Neuronal stem cell (in vitro differentiated cells): ENCODE data around the gene MEIOC.
"Not testable (repeated sequence)": the region's sequence is repeated elsewhere in the genome, so short reads cannot be mapped to it uniquely, and the experiment has no call there.

Experiments
- DNase-seq: peaks from one replicate; pipeline ENCODE4 v3.0.0-alpha.2; 2013; ENCODE audit warnings: low spot score
- H2AFZ ChIP-seq: one replicate; pipeline ENCODE4 v1.6.1; 2013; ENCODE audit warnings: mild to moderate bottlenecking, low read length, inconsistent platforms
- H2AK5ac ChIP-seq: 2 replicates; pipeline ENCODE4 v1.6.1; 2013; ENCODE audit warnings: low read depth, mild to moderate bottlenecking, inconsistent platforms, low read length, moderate library complexity, mixed read lengths
- H2BK120ac ChIP-seq: 2 replicates; pipeline ENCODE4 v1.6.1; 2013; ENCODE audit warnings: low read depth, mild to moderate bottlenecking, inconsistent platforms, low read length, moderate library complexity, mixed read lengths
- H2BK12ac ChIP-seq: one replicate; pipeline ENCODE4 v1.6.1; 2013; ENCODE audit warnings: low read length, inconsistent platforms
- H2BK15ac ChIP-seq: 2 replicates; pipeline ENCODE4 v1.6.1; 2013; ENCODE audit warnings: mild to moderate bottlenecking, low read length, inconsistent platforms, mixed read lengths
- H2BK5ac ChIP-seq: one replicate; pipeline ENCODE4 v1.6.1; 2013; ENCODE audit warnings: inconsistent platforms, mild to moderate bottlenecking, low read length, moderate library complexity
- H3K14ac ChIP-seq: one replicate; pipeline ENCODE4 v1.6.1; 2013; ENCODE audit warnings: low read length, inconsistent platforms
- H3K18ac ChIP-seq: 2 replicates; pipeline ENCODE4 v1.6.1; 2013; ENCODE audit warnings: low read length, inconsistent platforms
- H3K23ac ChIP-seq: 2 replicates; pipeline ENCODE4 v1.6.1; 2013; ENCODE audit warnings: low read depth, mild to moderate bottlenecking, mixed read lengths, low read length, inconsistent platforms; ENCODE audit not compliant: poor library complexity
- H3K27ac ChIP-seq: replicated peaks from 3 replicates; pipeline ENCODE4 v1.5.1; 2013; ENCODE audit warnings: low read length, inconsistent platforms
- H3K27me3 ChIP-seq, 3 experiments: 2 replicates each; pipeline ENCODE4 v1.6.1; 2013; ENCODE audit warnings: low read length in 3 of 3, mild to moderate bottlenecking in 2 of 3, inconsistent platforms in 1 of 3, low read depth in 1 of 3, mixed read lengths in 1 of 3, moderate library complexity in 1 of 3; ENCODE audit not compliant: control insufficient read depth in 3 of 3, insufficient read depth in 3 of 3
- H3K36me3 ChIP-seq, 2 donors: replicated peaks in 1 of 2; 2 replicates each; pipeline ENCODE4 v1.6.1; 2013; ENCODE audit warnings: low read length in 2 of 2; ENCODE audit not compliant: control insufficient read depth in 2 of 2, insufficient read depth in 2 of 2
- H3K4ac ChIP-seq: 2 replicates; pipeline ENCODE4 v1.6.1; 2013; ENCODE audit warnings: inconsistent platforms, mild to moderate bottlenecking, low read length, moderate library complexity
- H3K4me1 ChIP-seq, 2 donors: 1 replicate in 1 of 2; 2 replicates in 1 of 2; pipeline ENCODE4 v1.6.1; 2013; ENCODE audit warnings: low read length in 2 of 2, low read depth in 1 of 2; ENCODE audit not compliant: control insufficient read depth in 2 of 2, insufficient read depth in 1 of 2
- H3K4me2 ChIP-seq: one replicate; pipeline ENCODE4 v1.6.1; 2013; ENCODE audit warnings: mild to moderate bottlenecking, low read length, inconsistent platforms; ENCODE audit not compliant: insufficient read depth, poor library complexity, severe bottlenecking
- H3K4me3 ChIP-seq, 2 donors: 2 replicates each; pipeline ENCODE4 v1.5.1; 2013; ENCODE audit warnings: low read length in 2 of 2, mild to moderate bottlenecking in 2 of 2, inconsistent platforms in 1 of 2, moderate library complexity in 1 of 2
- H3K79me1 ChIP-seq: one replicate; pipeline ENCODE4 v1.6.1; 2013; ENCODE audit warnings: low read depth, mild to moderate bottlenecking, inconsistent platforms, low read length, moderate library complexity
- H3K9ac ChIP-seq: one replicate; pipeline ENCODE4 v1.6.1; 2013; ENCODE audit warnings: mild to moderate bottlenecking, low read depth, low read length, inconsistent platforms; ENCODE audit not compliant: poor library complexity
- H3K9me3 ChIP-seq, 2 donors: replicated peaks in 1 of 2; 2 replicates each; pipeline versions ENCODE3 to v1.6.1; 2013; ENCODE audit warnings: low read length in 2 of 2, mild to moderate bottlenecking in 2 of 2, inconsistent platforms in 1 of 2, low read depth in 1 of 2, mixed read lengths in 1 of 2, moderate library complexity in 1 of 2; ENCODE audit not compliant: control insufficient read depth in 2 of 2, insufficient read depth in 1 of 2
- H4K8ac ChIP-seq: one replicate; pipeline ENCODE4 v1.6.1; 2013; ENCODE audit warnings: low read depth, mild to moderate bottlenecking, inconsistent platforms, low read length, moderate library complexity
- H4K91ac ChIP-seq: one replicate; pipeline ENCODE4 v1.6.1; 2013; ENCODE audit warnings: low read length, low read depth, mild to moderate bottlenecking, inconsistent platforms; ENCODE audit not compliant: poor library complexity
- WGBS, 2 donors: extraction: QIAGEN DNeasy Blood & Tissue Kit; methylation state at CpG; one replicate each; pipeline ENCODE4 v1.1.7; 2013; ENCODE audit warnings: missing lambda C conversion rate in 2 of 2, mixed read lengths in 1 of 2; ENCODE audit not compliant: insufficient read length in 2 of 2, insufficient replicate concordance in 1 of 2; ENCODE audit errors: extremely low coverage in 2 of 2; 5-methylcytosine and 5-hydroxymethylcytosine counted together

Gene MEIOC

GRCh38 chr17:44618652-44619051 is 37.6 kb upstream of the MEIOC start:
- not testable (repeated sequence) for H3K36me3 ChIP-seq, H3K79me1 ChIP-seq, H3K4me2 ChIP-seq, H3K4me1 ChIP-seq, H4K91ac ChIP-seq, H2BK15ac ChIP-seq, H2BK5ac ChIP-seq, H4K8ac ChIP-seq, H3K9me3 ChIP-seq, DNase-seq, H3K23ac ChIP-seq, H2AFZ ChIP-seq, H3K27me3 ChIP-seq, H2AK5ac ChIP-seq, H3K4ac ChIP-seq, H3K18ac ChIP-seq, H3K4me3 ChIP-seq, H3K27ac ChIP-seq, H2BK120ac ChIP-seq, H3K14ac ChIP-seq, H2BK12ac ChIP-seq, H3K9ac ChIP-seq
- WGBS, 2 donors, result no CpG with 5 or more reads among the region's 9 CpGs

GRCh38 chr17:44623070-44623725 is 33.1 kb upstream of the MEIOC start:
- Histone ChIP-seq H2BK120ac (no peak overlapping the region), H3K79me1 (no peaks in the 10 kb centered on the region), H3K4me2 (no peak overlapping the region), H2BK5ac (no peak overlapping the region), H3K9ac (no peak overlapping the region), H2AFZ (peak overlapping the region; percentile 11), H3K4ac (no peak overlapping the region), H3K27me3 (peaks cover 0 to 5% (median 0%) of the 10 kb centered on the region in 3 experiments), H3K4me3 (no peak overlapping the region), H3K14ac (no peak overlapping the region), H2AK5ac (no peak overlapping the region), H3K36me3 (no peaks in the 10 kb centered on the region), H3K18ac (no peak overlapping the region), H4K91ac (no peak overlapping the region), H3K9me3 (no peaks in the 10 kb centered on the region), H2BK15ac (no peak overlapping the region), H3K27ac (no peak overlapping the region), H2BK12ac (no peak overlapping the region), H3K23ac (no peak overlapping the region), H4K8ac (no peak overlapping the region), H3K4me1 (peaks cover 10 to 14% of the 10 kb centered on the region in 2 donors)
- WGBS, 2 donors, result no CpG with 5 or more reads among the region's 6 CpGs
- DNase-seq, result no peak

- H2AFZ ChIP-seq, result peak overlapping the region; percentile 86
- H3K4me1 ChIP-seq, result peaks cover 11 to 21% of the 10 kb centered on the region in 2 donors
- no peaks in the 10 kb centered on the region for H3K9me3 ChIP-seq
- WGBS, 2 donors, result no CpG with 5 or more reads among the region's 9 CpGs
- peak overlapping the region; percentile 88 for H2BK5ac ChIP-seq
- H3K14ac ChIP-seq, result peak overlapping the region; percentile 79
- no peak overlapping the region for H4K8ac ChIP-seq
- peak overlapping the region; percentile 72 for H2AK5ac ChIP-seq
- H3K4me2 ChIP-seq, result no peak overlapping the region
- peaks cover 0 to 13% (median 0%) of the 10 kb centered on the region in 3 experiments for H3K27me3 ChIP-seq
- H2BK12ac ChIP-seq, result peak overlapping the region; percentile 53
- H3K9ac ChIP-seq, result no peak overlapping the region
- no peaks in the 10 kb centered on the region for H3K36me3 ChIP-seq
- H2BK15ac ChIP-seq, result peak overlapping the region; percentile 6
- H3K79me1 ChIP-seq, result no peaks in the 10 kb centered on the region
- H3K18ac ChIP-seq, result peak overlapping the region; percentile 93
- H3K27ac ChIP-seq, result peak overlapping the region; percentile 92
- DNase-seq, result no peak
- H4K91ac ChIP-seq, result peak overlapping the region; percentile 19
- no peak overlapping the region for H3K4ac ChIP-seq
- H2BK120ac ChIP-seq, result peak overlapping the region; percentile 51
- H3K23ac ChIP-seq, result no peak overlapping the region
- H3K4me3 ChIP-seq, result peak overlapping the region in 1 of 2 donors; percentile 28
Measured at GRCh38 chr17:44627513-44628242, 28.6 kb upstream of the MEIOC start.
